GM12878 (cell line): ENCODE data around the gene RBMX2.
"Not testable (repeated sequence)": the region's sequence is repeated elsewhere in the genome, so short reads cannot be mapped to it uniquely, and the experiment has no call there.

Source experiments
- BACH1 ChIP-seq: fragments of 450-650 bp; IDR thresholded peaks from 2 replicates; pipeline ENCODE4 v1.6.1; 2017; ENCODE audit warnings: mild to moderate bottlenecking, borderline replicate concordance
- CBX5 ChIP-seq: sonication (generic); IDR thresholded peaks from 2 replicates; pipeline ENCODE4 v1.6.1; 2016; ENCODE audit warnings: low read depth, moderate library complexity, mild to moderate bottlenecking, inconsistent platforms
- CTCF ChIP-seq, 3 experiments: IDR thresholded peaks in 2 of 3; conservative IDR thresholded peaks in 1 of 3; 2 replicates each; pipeline ENCODE4 v1.5.1; 2011; ENCODE audit warnings: low read depth in 3 of 3, low read length in 3 of 3, mild to moderate bottlenecking in 3 of 3, control low read depth in 2 of 3, moderate library complexity in 2 of 3, inconsistent platforms in 1 of 3, mixed read lengths in 1 of 3; ENCODE audit not compliant: control insufficient read depth in 2 of 3, insufficient read depth in 1 of 3; ENCODE audit errors: extremely low read depth in 1 of 3
- GATAD2B ChIP-seq: fragments of 450-650 bp; conservative IDR thresholded peaks from 2 replicates; pipeline ENCODE4 v1.6.1; 2017; ENCODE audit warnings: low read depth, mild to moderate bottlenecking, moderate library complexity
- POLR2A ChIP-seq: IDR thresholded peaks from 2 replicates; pipeline ENCODE4 v1.6.1; 2011; ENCODE audit warnings: low read depth, mild to moderate bottlenecking, low read length

GRCh38 chrX:130437996-130438395 lies 36.2 kb downstream of the RBMX2 start:
- not testable (repeated sequence) for TF ChIP-seq POLR2A; GATAD2B; BACH1; CTCF (IDR thresholded peaks at IDR 0.05 in 2 of 3, conservative IDR thresholded peaks at IDR 0.05 in 1 of 3; ENCODE audit: control insufficient read depth in 2 of 3, extremely low read depth in 1 of 3, insufficient read depth in 1 of 3, low read depth in 3 of 3, low read length in 3 of 3); CBX5
